GM18505 (cell line): ENCODE measurements around the gene ZNF516.

Experiments
- ATAC-seq: cut with Tn5 transposase; IDR thresholded peaks from one replicate; pipeline ENCODE4 v1.9.1; 2021; ENCODE audit not compliant: unreplicated experiment
- POLR2A ChIP-seq: IDR thresholded peaks from 4 replicates; pipeline ENCODE4 v1.6.1; 2011; ENCODE audit warnings: borderline replicate concordance; ENCODE audit not compliant: insufficient read depth, insufficient read length; ENCODE audit errors: extremely low read depth

The ZNF516 gene

DNA sequence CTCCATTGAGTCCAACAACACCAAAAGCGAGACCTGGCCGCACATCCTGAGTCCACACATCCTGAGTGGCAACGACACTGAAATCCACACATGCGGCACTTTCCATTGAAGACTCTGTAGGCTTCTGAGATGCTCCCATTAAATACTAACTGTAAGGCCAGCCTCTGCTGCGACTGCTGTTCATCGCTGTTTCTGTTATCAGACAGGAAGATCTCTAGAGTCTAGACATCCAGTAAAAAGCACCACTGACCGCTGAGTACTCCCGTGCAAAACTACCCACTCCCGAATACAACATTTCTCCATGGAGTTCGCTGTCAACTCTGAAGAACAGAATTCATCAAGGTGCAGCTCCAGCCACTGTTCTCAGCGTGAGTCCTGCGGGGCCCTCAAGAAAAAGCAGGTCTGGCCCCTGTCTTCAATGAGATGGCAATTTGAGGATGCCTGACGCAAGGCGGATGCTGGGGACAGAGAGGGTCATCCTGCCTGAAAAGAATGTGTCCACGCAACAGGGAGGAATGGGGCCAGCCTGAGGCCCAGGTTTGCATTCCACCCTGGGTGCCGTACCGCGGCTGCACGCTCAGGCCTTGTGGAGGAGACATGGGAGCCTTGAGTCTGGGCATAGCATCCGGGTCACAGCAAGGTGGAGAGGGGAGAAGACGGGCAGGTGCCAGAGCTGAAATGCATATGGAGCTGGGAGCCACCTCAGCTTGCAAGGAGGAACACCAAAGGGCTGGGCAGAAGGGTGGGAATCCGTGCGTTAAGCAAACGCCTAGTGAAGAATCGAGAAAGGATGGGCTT lies 61.9 kb downstream of the ZNF516 start:
- no peak for TF ChIP-seq POLR2A
- no peak for ATAC-seq

DNA sequence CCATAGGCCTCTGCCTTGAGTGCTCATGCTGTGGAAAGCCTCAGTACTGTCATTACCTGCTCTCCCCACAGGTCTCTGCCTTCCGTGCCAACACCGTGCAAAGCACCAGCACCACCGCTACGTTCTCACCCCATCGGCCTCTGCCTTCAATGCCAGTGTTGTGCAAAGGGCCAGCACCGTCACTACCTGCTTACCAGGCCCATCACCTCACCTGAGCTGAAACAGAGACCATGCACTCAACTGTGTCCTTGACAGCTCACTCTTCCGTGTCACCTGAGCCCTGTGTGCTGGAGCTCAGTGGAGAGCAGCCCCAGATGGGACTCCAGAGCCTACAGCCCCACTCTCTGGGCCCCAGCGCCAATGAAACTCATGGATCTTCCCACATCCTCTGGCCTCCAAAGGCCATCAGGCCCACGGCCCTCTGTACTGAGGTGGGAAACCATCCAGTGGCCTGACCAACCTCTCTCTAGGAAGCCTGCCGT lies 62.7 kb downstream of the ZNF516 start:
- TF ChIP-seq POLR2A, result no peak
- ATAC-seq, result no peak

DNA sequence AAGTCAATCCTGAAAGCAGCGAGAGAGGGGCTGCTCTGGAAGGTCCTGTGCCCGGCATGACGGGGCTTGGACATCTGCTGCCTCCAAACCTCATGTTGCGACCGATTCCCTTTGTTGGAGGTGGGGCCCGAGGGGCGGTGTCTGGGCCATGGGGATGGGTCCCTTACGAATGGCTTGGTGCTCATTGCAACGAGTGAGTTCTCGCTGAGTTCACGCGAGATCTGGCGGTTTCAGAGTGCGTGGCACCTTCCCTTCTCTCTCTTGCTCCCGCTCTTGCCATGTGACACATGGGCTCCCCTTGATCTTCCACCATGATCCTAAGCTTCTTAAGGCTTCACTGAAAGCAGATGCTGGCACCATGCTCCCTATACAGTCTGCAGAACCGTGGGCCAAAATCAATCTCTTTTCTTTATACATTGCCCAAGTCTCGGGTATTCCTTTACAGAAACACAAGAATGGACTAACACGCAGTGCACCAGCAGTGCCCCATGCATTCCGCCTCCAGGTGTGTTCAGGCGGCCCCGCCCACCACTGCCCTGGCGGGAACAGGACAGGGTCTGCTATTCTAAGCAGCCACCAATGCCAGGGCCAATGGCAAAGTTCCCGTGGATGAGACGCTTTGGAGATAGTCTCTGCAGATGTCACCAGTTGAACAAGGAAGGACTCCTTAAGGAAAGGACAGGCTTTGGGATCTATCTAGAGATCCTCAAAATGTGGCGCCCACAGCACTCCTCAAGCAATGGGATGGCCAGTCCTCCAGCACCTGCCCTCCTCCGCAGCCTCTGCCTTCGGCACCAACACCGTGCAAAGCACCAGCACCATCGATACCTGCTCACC lies 63.4 kb downstream of the ZNF516 start:
- no peak for ATAC-seq
- no peak for TF ChIP-seq POLR2A

DNA sequence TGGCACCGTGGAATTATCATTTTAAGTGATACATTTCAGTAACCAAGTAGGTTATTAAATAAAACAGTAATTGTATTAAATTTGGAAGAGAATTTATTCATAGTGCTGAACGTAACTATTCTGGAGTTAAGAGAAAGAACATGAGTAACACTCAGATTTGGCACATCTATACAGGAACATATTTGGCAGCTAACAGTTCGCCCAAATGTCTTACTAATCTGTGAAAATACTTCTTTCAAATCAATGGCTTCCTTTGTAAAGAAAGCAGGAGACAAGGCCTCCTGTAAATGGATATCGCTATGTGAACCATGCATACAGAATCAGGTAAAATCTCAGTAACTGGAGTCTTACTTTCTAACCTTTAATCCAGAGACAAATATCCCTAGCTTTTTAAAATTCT lies 64.4 kb downstream of the ZNF516 start:
- ATAC-seq, result no peak
- no peak for TF ChIP-seq POLR2A

DNA sequence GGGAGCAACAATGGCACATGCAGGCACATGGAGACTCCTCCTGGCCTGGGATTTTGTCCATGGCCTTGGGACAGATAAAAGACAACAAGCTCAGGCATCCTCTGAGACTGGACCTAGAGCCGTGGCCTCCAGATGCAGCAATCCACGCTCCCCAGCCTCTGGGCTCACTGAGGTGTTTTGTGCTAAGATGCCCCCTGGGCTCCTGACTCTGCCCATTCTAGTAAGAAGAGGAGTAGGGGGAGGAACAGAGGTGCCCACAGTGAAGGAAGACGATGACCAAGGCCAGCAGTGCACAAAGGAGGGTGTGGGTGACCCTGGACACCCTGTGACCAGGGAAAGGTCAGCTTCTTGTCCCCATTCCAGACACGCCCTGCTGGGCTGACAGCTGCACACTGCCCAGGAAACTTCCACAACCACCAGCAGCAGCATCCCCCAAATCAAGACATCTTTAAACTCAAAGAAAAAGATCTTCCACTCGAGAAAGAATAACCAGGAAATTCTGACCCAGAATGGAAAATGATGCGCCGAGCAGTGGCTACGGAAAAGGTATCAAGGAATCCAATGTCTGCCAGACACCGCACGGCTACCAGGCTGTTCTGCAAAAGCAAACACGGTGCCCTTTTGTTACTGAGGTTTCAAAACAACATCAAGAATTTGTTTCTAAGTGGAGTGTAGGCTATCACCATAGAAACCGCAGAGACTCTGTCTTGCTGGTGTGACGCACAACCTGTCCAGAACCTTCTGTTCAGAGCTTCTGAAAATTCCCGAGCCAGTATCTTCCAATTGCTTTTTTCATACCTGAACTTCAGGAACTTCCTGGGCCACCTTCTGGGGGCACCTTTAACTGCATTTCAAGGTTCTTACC lies 65.5 kb downstream of the ZNF516 start:
- TF ChIP-seq POLR2A, result no peak
- ATAC-seq, result no peak

DNA sequence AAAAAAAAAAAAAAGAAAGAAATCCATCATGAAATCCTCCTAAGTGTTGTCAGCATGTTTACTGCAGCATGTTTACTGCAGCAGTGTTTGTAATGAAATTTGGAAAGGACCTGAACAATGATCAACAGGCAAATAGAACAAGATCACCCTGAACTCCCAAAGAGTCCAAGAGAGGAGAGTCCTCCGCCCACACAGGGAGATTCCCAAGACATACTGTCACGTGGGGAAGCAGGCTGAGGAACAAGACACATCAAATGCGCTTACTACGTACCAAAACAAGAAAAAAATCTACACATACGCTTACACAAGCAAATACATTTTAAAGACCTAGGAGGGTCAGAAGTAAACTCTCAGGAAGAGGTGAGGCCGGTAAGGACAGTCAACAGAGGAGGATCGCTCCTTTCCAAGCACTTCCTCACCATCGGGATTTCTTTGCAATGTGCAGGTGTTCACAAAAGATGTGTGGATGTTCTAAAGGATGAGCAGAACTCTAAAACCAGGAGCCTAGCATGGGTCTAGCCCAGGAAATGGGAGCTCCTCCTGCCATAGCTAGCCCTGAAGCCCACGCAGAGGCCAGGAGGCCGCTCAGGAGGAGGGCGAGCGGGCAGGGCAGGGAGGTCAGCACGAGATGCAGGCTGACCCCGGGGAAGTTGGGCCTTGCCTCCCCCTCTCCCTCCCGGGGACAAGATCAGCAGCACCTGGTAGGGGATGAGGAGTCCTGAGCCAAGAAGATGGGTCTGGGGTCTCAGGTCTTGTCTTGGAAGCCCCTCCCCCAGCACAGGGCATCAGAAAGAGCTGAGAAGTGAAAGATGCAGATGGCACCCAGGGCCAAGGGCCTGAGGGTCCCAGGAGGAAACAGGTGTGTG lies 66.4 kb downstream of the ZNF516 start:
- no peak for ATAC-seq
- TF ChIP-seq POLR2A, result no peak

DNA sequence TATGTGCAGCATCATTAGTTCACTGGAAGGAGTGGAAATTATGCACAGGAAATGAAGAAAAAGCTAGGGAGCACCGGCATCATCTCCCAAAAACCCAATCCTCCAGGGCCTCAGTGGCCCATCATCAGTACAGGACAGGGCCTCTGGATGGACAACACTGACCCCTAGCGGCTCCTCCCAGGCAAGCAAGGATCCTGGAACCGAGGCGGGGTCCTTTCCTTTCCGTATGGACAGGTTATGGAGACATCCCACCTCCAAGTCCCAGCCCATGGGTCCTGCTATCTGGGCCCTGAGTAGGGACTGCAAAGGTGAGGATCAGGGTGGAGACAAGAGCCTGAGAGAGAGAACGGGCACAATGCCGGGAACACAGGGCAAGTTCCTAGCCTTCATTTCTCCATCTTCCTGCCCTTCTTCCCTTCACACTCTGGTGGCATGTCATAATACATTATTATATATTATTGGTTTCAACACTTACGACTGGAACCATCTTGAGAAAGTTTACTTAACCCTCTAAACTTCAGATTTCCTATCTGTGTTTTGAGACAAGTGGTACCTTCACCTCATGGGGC lies 68.2 kb downstream of the ZNF516 start:
- no peak for ATAC-seq
- no peak for TF ChIP-seq POLR2A

DNA sequence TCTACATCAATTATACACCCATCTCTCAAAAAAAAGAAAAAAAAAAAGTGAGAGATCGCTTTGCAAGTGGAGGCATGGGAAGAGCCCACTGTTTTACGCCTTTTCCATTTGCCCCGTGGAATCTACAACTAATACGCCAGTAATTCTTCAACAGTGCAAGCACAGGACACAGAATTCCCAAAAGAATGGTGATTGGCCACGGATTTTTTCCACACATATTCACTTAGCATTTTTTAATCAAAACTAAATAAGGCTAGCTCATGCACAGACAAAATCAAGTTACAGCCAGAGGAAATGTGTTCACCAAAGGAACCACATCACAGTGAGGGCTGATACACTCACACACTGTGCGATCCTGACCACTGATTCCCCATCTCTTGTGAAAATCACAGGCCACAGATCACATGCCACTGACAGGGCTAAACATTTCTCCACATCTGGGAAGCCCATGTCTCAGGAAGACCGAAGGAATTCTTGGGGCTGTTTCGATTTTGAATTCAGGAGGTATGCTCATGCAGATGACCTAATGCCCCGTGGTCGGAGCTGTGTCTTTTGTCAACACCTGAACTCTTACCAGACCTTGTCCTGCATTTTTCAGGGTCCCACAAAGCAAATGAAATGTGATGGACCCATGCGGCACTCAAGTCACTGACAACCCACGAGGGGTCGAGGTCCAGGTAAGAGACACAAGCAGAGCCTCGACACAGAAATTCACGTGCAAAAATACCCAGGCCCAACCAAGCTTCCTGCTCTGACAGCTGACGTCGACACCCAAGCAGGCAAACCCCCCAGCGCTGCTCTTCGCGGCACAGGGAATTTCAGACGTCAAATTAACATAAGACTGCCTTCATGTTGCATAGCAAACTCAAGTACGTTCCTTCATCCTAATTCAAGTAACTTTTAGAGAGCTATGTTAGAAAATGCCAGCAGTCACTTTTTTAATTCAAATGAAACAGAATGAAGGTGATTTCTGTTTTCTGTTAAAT lies 69.6 kb downstream of the ZNF516 start:
- no peak for TF ChIP-seq POLR2A
- no peak for ATAC-seq

DNA sequence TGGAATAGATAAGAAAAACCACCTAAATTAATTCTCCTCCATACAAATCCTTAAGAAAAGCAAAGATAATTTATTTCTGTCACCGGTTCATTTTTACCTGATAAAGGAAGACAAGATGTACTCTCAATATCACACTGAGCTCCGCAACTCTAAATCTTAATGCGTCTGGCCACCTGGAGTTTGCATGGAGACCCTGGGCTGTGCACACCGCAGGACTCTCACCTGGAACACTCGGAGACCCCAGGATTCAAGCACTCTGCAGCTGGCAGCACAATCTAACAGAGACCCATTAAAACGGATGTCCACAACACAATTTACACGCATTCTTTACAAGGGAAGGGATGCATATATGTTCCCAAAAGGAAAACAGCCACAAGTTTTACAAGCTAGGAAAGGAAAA lies 72.2 kb downstream of the ZNF516 start:
- no peak for ATAC-seq
- no peak for TF ChIP-seq POLR2A

DNA sequence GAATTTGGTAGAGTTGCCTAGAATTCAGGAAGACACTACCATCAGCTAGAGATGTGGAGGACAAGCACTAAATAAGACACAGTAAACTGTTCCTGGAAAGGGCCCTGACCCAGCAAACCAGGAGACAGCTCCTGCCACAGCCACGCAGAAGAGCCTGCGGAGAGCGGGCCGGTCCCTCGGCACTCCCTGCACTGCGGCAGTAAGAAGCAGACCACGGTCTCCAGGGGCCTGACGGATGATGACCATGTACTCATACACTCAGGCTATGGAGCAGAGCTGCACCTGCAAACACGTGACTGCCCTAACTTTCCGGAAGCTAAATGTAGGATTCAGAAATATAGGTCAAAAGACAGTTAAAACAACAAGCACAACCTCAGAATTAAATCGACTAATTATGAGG lies 72.9 kb downstream of the ZNF516 start:
- no peak for ATAC-seq
- TF ChIP-seq POLR2A, result no peak

DNA sequence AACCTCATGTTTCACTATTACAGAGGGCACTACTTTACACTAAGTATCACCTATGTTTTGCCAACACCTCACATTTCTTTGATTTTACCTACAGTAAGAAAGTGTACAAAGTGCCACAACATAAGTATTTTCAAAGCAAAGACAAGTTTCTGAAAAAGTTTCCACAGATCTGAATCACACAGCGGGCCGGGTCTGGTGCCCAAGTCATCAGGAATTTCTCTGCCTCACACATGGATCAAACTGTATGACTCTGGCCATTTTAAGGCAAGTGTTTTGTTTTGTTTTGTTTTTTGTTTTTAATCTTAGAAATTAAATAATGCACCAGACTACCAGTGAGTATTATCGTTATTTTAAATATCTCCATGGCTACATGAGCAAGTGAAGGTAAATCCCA lies 73.4 kb downstream of the ZNF516 start:
- no peak for ATAC-seq
- no peak for TF ChIP-seq POLR2A
